Gastrocnemius medialis (tissue), 4 donors: ENCODE measurements around the gene ASAP2.

Source experiments
- POLR2A ChIP-seq, 2 donors: fragments of 450-650 bp; IDR thresholded peaks; one replicate each; pipeline ENCODE4 v1.6.1; 2017; ENCODE audit warnings: antibody characterized with exemption in 2 of 2, mild to moderate bottlenecking in 2 of 2, moderate library complexity in 2 of 2
- TF ChIP-seq, protein P1 (sequence below), 5 experiments: fragments of 450-650 bp in 3 of 5; fragments of 200-600 bp in 2 of 5; sonication (generic) in 2 of 5; IDR thresholded peaks in 4 of 5; conservative IDR thresholded peaks in 1 of 5; 1 replicate in 4 of 5; 2 replicates in 1 of 5; pipeline ENCODE4 v1.5.1; 2016 to 2019; ENCODE audit warnings: antibody characterized with exemption in 5 of 5, mild to moderate bottlenecking in 3 of 5, moderate library complexity in 3 of 5

DNA sequence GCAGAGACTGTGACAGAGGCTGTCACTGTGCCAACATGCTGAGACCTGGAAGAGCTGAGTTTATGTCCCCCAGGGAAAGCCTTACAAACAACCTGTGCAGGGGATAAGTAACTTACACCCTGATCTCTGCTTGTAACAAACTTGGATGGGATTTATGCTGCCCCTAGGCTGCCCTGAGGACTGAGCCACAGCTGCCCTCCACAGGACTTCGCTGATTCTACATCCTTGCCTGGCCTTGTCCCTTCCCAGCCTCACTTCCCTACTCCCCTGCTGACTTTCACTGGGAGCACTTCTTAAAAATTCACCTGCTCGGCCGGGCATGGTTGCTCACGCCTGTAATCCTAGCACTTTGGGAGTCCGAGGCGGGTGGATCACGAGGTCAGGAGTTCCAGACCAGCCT is 45.9 kb upstream of the ASAP2 start:
- TF ChIP-seq, protein P1, sequence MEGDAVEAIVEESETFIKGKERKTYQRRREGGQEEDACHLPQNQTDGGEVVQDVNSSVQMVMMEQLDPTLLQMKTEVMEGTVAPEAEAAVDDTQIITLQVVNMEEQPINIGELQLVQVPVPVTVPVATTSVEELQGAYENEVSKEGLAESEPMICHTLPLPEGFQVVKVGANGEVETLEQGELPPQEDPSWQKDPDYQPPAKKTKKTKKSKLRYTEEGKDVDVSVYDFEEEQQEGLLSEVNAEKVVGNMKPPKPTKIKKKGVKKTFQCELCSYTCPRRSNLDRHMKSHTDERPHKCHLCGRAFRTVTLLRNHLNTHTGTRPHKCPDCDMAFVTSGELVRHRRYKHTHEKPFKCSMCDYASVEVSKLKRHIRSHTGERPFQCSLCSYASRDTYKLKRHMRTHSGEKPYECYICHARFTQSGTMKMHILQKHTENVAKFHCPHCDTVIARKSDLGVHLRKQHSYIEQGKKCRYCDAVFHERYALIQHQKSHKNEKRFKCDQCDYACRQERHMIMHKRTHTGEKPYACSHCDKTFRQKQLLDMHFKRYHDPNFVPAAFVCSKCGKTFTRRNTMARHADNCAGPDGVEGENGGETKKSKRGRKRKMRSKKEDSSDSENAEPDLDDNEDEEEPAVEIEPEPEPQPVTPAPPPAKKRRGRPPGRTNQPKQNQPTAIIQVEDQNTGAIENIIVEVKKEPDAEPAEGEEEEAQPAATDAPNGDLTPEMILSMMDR (IDR thresholded peaks at IDR 0.05 in 4 of 5, conservative IDR thresholded peaks at IDR 0.05 in 1 of 5) = no peak
- no peak for TF ChIP-seq POLR2A (IDR thresholded peaks at IDR 0.05)
